ENCODE results near the gene PMS1.

GRCh38 chr2:189772212-189772611 is 12.0 kb upstream of the PMS1 start:
- no peak for TF ChIP-seq CTCF (IDR thresholded peaks at IDR 0.05; ENCODE audit: low read depth, low read length)
- TF ChIP-seq POLR2A (IDR thresholded peaks at IDR 0.05; ENCODE audit: extremely low read depth, insufficient read length) = no peak
- TF ChIP-seq, protein P1, sequence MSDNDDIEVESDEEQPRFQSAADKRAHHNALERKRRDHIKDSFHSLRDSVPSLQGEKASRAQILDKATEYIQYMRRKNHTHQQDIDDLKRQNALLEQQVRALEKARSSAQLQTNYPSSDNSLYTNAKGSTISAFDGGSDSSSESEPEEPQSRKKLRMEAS (IDR thresholded peaks at IDR 0.05; ENCODE audit: low read depth, low read length) = no peak
- no peak for TF ChIP-seq MYC (IDR thresholded peaks at IDR 0.05; ENCODE audit: low read depth, low read length)

Data from NB4 (cell line).